ENCODE data around the gene NKAIN2.
"Not testable (repeated sequence)": the region's sequence is repeated elsewhere in the genome, so short reads cannot be mapped to it uniquely, and the experiment has no call there.

The NKAIN2 gene

DNA sequence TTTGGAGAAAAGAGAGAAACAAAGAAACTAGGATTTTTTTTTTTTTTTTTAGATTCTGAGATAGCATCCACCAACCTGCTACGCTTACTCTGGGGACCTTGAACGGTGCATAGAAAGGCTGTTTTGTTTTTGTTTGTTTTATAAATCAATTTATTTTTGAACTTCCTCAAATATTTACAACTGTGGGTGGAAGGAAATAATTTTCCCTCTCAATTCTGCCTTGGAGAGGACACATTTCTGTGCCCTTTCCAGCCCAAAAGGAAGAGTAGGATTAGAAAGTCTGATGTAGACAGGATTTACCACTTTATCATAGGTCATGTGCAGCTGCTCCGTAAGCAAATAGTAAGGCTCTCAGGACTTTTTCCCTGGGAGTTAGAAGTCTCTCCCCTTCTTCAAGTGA lies 190.5 kb downstream of the NKAIN2 start:
- no peaks in the 10 kb centered on the region for H3K36me3 ChIP-seq (ENCODE audit: insufficient read depth, low read length)
- H3K79me2 ChIP-seq (ENCODE audit: control insufficient read depth, insufficient read depth, low read length, unreplicated experiment): no peaks in the 10 kb centered on the region
- no peak overlapping the region for H3K27ac ChIP-seq (ENCODE audit: low read depth, low read length)
- no peak overlapping the region for H3K4me3 ChIP-seq (ENCODE audit: low read depth, low read length)
- no peaks in the 10 kb centered on the region for H3K27me3 ChIP-seq (ENCODE audit: insufficient read depth, low read length)
- no peaks in the 10 kb centered on the region for H3K4me1 ChIP-seq (ENCODE audit: control insufficient read depth, insufficient read depth, low read length, unreplicated experiment)
- H2AFZ ChIP-seq (ENCODE audit: low read length, unreplicated experiment): no peak overlapping the region

DNA sequence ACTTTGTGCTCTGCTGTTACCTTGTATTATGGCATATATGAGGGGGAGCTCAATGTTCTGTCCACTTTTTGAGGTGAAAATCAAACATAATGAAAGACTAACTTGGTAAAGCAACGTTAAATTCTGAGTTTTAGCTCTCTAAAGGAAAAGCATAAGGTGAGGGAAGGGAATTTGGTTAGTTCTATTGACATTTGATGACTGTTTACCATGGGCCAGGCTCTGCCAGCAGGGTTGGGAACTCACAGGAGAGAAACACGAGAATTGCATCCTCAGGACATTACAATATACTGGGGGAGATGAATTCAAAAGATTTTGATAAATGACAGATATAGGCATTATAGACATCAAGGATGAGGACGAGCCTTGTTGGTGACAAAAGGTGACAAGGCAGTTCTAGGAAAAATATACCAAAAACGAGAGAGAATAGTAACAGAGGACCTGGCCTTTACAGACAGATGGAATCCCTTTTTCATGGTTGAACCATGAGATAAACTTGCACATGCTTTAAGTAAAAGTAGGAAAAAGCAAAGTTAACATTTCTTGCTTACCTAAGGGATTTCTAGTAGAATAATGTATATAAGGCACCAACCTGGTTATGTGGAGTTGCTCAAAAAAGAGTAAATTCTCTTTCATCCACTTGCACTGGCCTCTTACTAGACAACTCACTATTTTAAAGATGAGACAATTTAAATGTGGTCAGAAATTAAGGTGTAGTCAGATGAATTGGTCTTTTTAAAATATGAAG lies 191.4 kb downstream of the NKAIN2 start:
- no peak overlapping the region for H3K4me3 ChIP-seq (ENCODE audit: low read depth, low read length)
- H3K79me2 ChIP-seq (ENCODE audit: control insufficient read depth, insufficient read depth, low read length, unreplicated experiment): no peaks in the 10 kb centered on the region
- H3K4me1 ChIP-seq (ENCODE audit: control insufficient read depth, insufficient read depth, low read length, unreplicated experiment): no peaks in the 10 kb centered on the region
- H3K36me3 ChIP-seq (ENCODE audit: insufficient read depth, low read length): no peaks in the 10 kb centered on the region
- no peak overlapping the region for H3K27ac ChIP-seq (ENCODE audit: low read depth, low read length)
- no peak overlapping the region for H2AFZ ChIP-seq (ENCODE audit: low read length, unreplicated experiment)
- no peaks in the 10 kb centered on the region for H3K27me3 ChIP-seq (ENCODE audit: insufficient read depth, low read length)

DNA sequence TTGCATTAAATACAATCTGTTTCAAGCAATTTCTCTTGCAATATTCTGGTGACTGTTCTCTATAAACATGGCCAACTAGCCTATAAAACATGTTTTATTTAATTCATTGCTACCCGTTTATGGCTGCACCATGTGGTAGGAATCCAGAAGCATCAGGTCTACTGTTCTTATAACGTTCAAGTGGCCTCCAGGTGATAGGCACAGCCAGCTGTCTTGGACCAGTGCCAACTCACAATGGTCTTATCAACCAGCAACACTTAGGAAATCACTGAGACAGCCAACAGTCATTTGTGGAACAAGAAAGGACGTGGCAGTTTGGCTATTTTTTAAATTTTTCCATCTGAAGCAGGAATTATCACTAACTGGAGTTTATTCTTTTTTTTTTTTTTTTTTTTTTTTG lies 193.6 kb downstream of the NKAIN2 start:
- no peaks in the 10 kb centered on the region for H3K36me3 ChIP-seq (ENCODE audit: insufficient read depth, low read length)
- no peak overlapping the region for H2AFZ ChIP-seq (ENCODE audit: low read length, unreplicated experiment)
- no peaks in the 10 kb centered on the region for H3K27me3 ChIP-seq (ENCODE audit: insufficient read depth, low read length)
- no peak overlapping the region for H3K4me3 ChIP-seq (ENCODE audit: low read depth, low read length)
- H3K4me1 ChIP-seq (ENCODE audit: control insufficient read depth, insufficient read depth, low read length, unreplicated experiment): no peaks in the 10 kb centered on the region
- H3K27ac ChIP-seq (ENCODE audit: low read depth, low read length): no peak overlapping the region
- H3K79me2 ChIP-seq (ENCODE audit: control insufficient read depth, insufficient read depth, low read length, unreplicated experiment): no peaks in the 10 kb centered on the region

DNA sequence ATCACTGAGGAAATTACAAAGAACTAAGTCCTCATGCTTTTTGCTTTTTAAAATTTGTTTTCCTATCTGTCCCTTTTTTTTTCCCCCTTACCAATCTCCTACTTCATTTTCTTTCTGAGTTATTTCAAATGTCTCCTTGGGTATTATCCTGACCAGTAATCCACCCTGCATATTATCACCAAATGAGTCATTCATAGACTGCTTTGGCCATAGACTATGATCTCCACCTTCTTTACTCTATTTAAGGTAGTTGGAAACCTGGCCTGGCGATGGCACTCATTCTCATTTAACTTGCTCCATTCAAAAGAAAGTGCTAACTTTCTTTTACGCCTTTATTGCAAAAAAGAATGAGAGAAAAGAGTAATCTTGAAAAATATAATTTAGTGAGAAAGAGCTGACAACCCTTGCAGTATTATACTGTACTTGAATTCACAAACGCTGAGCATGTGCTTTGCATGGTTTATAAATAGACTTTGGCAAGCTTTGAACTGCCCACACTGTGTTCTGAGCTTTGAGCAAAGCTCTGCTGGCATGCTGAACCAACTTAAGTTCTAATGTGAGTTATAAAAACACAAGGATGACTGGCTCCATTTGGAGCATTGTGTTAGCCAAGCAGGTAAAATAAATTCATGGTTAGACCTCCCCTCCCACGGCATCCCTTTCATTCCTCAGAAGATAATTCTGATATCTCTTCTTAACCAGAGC lies 198.9 kb downstream of the NKAIN2 start:
- Histone ChIP-seq H3K36me3 (ENCODE audit: insufficient read depth, low read length) (no peaks in the 10 kb centered on the region), H3K4me3 (ENCODE audit: low read depth, low read length) (no peak overlapping the region), H3K27ac (ENCODE audit: low read depth, low read length) (no peak overlapping the region), H3K79me2 (ENCODE audit: control insufficient read depth, insufficient read depth, low read length, unreplicated experiment) (no peaks in the 10 kb centered on the region), H3K27me3 (ENCODE audit: insufficient read depth, low read length) (no peaks in the 10 kb centered on the region), H3K4me1 (ENCODE audit: control insufficient read depth, insufficient read depth, low read length, unreplicated experiment) (no peaks in the 10 kb centered on the region), H2AFZ (ENCODE audit: low read length, unreplicated experiment) (no peak overlapping the region)

DNA sequence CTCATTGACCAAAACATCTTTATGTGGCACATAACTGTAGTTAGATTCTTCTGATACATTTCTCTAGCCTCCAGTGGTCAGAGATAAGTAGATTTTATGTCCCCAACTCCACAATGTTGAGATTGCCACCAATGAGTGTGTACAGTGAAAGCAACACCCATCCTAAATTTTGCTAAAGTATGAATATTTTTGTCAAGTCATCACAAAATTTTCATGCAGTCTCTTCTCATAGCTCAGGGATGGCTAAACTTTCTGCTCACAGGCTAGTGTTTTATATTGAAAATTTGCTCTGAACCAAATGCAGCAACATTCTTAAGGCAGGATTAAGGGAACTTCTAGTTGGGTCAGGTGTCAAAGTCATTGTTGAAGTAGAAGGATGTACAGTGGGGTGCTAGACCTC lies 203.6 kb downstream of the NKAIN2 start:
- no peaks in the 10 kb centered on the region for H3K79me2 ChIP-seq (ENCODE audit: control insufficient read depth, insufficient read depth, low read length, unreplicated experiment)
- H3K27ac ChIP-seq (ENCODE audit: low read depth, low read length): no peak overlapping the region
- no peaks in the 10 kb centered on the region for H3K27me3 ChIP-seq (ENCODE audit: insufficient read depth, low read length)
- H3K4me3 ChIP-seq (ENCODE audit: low read depth, low read length): no peak overlapping the region
- H3K4me1 ChIP-seq (ENCODE audit: control insufficient read depth, insufficient read depth, low read length, unreplicated experiment): no peaks in the 10 kb centered on the region
- no peaks in the 10 kb centered on the region for H3K36me3 ChIP-seq (ENCODE audit: insufficient read depth, low read length)
- H2AFZ ChIP-seq (ENCODE audit: low read length, unreplicated experiment): no peak overlapping the region

DNA sequence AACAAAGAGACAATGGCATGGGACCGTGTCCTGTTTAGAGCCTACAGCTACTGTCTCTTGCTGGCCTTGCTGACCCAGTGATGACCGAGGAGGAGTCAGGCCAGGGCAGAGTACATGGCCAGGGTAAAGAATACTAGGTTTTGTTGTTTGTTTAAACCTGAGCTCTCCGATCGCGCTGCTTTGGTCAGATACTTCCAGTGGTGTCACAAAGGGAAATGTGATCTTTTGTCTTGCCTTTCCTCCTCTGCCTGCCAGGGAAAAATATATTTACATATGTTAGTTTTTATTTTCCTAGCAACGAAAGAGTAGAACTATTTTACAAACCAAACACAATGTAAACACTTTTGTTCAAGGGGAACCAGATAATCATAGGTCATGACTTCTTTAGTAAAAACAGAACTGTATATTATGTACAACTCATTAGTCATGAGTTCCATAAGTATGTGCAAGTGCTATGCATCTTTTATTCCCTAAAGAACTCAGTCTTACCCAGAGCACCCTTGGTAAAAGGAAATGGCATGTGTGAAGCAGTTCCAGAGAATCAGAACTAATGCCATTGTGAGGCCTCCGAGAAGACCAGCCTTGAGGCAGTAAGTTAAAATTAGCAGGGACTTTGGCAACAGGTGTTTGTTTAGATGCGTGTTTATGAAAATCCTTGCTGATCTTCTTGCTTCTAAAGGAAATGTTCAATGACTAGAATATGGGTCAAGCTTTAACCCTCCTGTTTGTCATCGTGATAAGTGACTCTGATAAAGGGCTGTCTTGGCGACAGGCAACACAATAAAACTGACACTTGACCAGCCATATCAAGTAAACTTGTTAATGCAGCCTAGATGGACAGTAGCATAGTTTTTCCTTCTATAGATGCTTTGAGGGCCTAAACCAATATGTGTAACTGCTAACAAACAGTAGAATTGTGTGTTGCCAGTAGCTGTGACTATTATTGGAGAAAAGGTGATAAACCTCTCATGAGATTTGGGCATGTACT lies 204.6 kb downstream of the NKAIN2 start:
- no peaks in the 10 kb centered on the region for H3K4me1 ChIP-seq (ENCODE audit: control insufficient read depth, insufficient read depth, low read length, unreplicated experiment)
- no peaks in the 10 kb centered on the region for H3K79me2 ChIP-seq (ENCODE audit: control insufficient read depth, insufficient read depth, low read length, unreplicated experiment)
- H3K27ac ChIP-seq (ENCODE audit: low read depth, low read length): no peak overlapping the region
- no peak overlapping the region for H3K4me3 ChIP-seq (ENCODE audit: low read depth, low read length)
- no peaks in the 10 kb centered on the region for H3K27me3 ChIP-seq (ENCODE audit: insufficient read depth, low read length)
- H3K36me3 ChIP-seq (ENCODE audit: insufficient read depth, low read length): no peaks in the 10 kb centered on the region
- no peak overlapping the region for H2AFZ ChIP-seq (ENCODE audit: low read length, unreplicated experiment)

DNA sequence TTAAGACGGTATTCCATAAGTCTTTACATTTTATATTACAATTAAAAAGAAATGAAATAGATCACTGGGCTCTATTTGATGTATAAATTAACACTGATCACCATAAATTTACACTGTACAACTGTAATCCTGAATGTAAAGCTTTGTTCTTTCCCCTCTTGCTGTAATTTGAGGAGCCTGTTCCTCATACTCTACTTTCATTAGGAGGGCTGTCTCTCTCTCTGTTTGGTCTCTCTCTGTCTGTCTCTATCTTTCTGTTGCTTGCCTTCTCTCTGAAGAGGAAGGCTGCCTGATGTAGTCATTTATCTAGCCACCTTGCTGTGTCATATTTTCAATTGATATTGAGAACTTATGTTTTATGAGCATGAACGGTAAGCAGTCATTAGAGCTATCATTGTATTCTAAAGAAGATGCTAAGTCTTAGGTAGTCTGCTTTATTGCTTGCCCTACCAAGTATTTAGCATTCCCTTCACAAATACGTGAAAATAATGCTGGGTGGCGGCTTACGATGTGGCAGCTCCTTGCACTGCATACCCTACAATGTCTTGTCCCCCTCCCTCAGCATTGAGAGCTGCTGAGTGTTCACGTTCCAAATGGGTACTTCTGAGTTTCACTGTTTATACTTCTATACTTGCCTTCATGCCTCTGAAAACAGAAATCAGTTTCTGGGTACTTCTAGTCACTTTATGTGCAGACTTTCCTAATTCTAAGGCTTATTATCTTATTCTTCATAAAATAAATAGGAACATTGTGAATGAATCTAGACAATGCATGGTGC lies 205.5 kb downstream of the NKAIN2 start:
- Histone ChIP-seq H3K27me3 (ENCODE audit: insufficient read depth, low read length) (no peaks in the 10 kb centered on the region), H3K4me3 (ENCODE audit: low read depth, low read length) (no peak overlapping the region), H3K4me1 (ENCODE audit: control insufficient read depth, insufficient read depth, low read length, unreplicated experiment) (no peaks in the 10 kb centered on the region), H3K79me2 (ENCODE audit: control insufficient read depth, insufficient read depth, low read length, unreplicated experiment) (no peaks in the 10 kb centered on the region), H3K36me3 (ENCODE audit: insufficient read depth, low read length) (no peaks in the 10 kb centered on the region), H2AFZ (ENCODE audit: low read length, unreplicated experiment) (no peak overlapping the region), H3K27ac (ENCODE audit: low read depth, low read length) (no peak overlapping the region)

DNA sequence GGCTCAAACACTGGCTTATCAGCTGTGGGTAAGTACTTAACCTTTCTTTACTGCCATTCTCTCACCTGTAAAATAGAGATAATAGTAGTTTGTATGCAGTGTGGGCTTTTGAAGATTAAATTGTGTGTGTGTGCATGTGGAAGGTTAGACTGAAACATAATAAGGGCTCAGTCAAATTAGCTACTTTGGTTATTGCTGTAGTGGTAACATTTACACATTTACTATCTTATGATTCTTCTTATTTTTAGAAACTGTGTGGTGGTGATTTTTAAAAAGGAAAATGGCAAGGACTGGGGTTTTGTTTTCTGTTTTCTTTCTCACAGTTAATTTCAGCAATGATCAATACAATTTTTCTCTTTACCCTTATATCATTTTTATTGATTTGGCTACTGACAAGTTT lies 206.9 kb downstream of the NKAIN2 start:
- Histone ChIP-seq H3K4me3 (ENCODE audit: low read depth, low read length) (no peak overlapping the region), H3K27ac (ENCODE audit: low read depth, low read length) (no peak overlapping the region), H3K4me1 (ENCODE audit: control insufficient read depth, insufficient read depth, low read length, unreplicated experiment) (no peaks in the 10 kb centered on the region), H3K27me3 (ENCODE audit: insufficient read depth, low read length) (no peaks in the 10 kb centered on the region), H3K36me3 (ENCODE audit: insufficient read depth, low read length) (no peaks in the 10 kb centered on the region), H3K79me2 (ENCODE audit: control insufficient read depth, insufficient read depth, low read length, unreplicated experiment) (no peaks in the 10 kb centered on the region), H2AFZ (ENCODE audit: low read length, unreplicated experiment) (no peak overlapping the region)

DNA sequence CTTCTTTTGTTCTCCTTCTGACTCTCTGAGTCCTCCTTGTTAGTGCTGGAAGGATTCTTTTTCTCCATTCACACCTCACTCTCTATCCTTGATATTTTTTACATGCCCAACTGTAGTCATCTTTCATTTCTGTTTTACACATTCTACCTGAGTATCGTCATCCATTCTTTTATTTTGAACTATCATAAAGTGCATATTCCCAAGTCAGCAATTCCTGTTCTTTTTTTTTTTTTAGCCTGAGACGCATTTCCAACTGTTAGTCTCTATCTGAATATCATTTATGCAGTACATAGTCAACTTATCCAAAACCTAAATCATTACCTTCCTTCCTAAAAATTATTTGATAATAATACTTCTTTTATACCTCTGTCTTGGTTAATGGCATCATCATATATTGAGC lies 207.5 kb downstream of the NKAIN2 start:
- H2AFZ ChIP-seq (ENCODE audit: low read length, unreplicated experiment): no peak overlapping the region
- no peaks in the 10 kb centered on the region for H3K36me3 ChIP-seq (ENCODE audit: insufficient read depth, low read length)
- H3K27ac ChIP-seq (ENCODE audit: low read depth, low read length): no peak overlapping the region
- no peaks in the 10 kb centered on the region for H3K27me3 ChIP-seq (ENCODE audit: insufficient read depth, low read length)
- no peaks in the 10 kb centered on the region for H3K4me1 ChIP-seq (ENCODE audit: control insufficient read depth, insufficient read depth, low read length, unreplicated experiment)
- no peaks in the 10 kb centered on the region for H3K79me2 ChIP-seq (ENCODE audit: control insufficient read depth, insufficient read depth, low read length, unreplicated experiment)
- no peak overlapping the region for H3K4me3 ChIP-seq (ENCODE audit: low read depth, low read length)

DNA sequence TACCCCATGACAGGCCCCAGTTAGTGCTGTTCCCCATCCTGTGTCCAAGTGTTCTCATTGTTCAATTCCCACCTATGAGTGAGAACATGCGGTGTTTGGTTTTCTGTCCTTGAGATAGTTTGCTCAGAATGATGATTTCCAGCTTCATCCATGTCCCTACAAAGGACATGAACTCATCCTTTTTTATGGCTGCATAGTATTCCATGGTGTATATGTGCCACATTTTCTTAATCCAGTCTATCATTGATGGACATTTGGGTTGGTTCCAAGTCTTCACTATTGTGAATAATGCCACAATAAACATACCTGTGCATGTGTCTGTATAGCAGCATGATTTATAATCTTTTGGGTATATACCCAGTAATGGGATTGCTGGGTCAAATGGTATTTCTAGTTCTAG lies 218.4 kb downstream of the NKAIN2 start:
- H3K79me2 ChIP-seq (ENCODE audit: control insufficient read depth, insufficient read depth, low read length, unreplicated experiment); H3K27me3 ChIP-seq (ENCODE audit: insufficient read depth, low read length); H3K27ac ChIP-seq (ENCODE audit: low read depth, low read length); H3K36me3 ChIP-seq (ENCODE audit: insufficient read depth, low read length); H3K4me1 ChIP-seq (ENCODE audit: control insufficient read depth, insufficient read depth, low read length, unreplicated experiment); H3K4me3 ChIP-seq (ENCODE audit: low read depth, low read length); H2AFZ ChIP-seq (ENCODE audit: low read length, unreplicated experiment): not testable (repeated sequence)

Data from ACC112 (cell line).